Osteoblast (primary cell): ENCODE measurements around the gene TSPAN3. TPM values are rescaled to one million over a fixed set of nuclear protein-coding genes. Genes with fewer than 3 reads are reported as not detected.

Experiments used
- DNase-seq: peaks from one replicate; pipeline ENCODE4 v3.0.0; 2011; ENCODE audit warnings: low spot score, mixed read lengths; ENCODE audit not compliant: insufficient read length; ENCODE audit errors: missing footprints
- H2AFZ ChIP-seq: 2 replicates; pipeline ENCODE4 v1.6.0; 2011; ENCODE audit warnings: mild to moderate bottlenecking, low read length
- H3K27ac ChIP-seq: 2 replicates; pipeline ENCODE4 v1.5.1; 2011; ENCODE audit warnings: mild to moderate bottlenecking, low read depth, low read length, moderate library complexity
- H3K27me3 ChIP-seq: 2 replicates; pipeline ENCODE4 v1.6.0; 2012; ENCODE audit warnings: mild to moderate bottlenecking, control low read depth, inconsistent platforms, low read length, moderate library complexity; ENCODE audit not compliant: insufficient read depth
- H3K36me3 ChIP-seq: 2 replicates; pipeline ENCODE4 v1.5.1; 2011; ENCODE audit warnings: mild to moderate bottlenecking, low read length, control low read depth, moderate library complexity; ENCODE audit not compliant: insufficient read depth
- H3K4me1 ChIP-seq: 2 replicates; pipeline ENCODE4 v1.5.1; 2011; ENCODE audit warnings: mild to moderate bottlenecking, low read length, control low read depth, moderate library complexity; ENCODE audit not compliant: insufficient read depth
- H3K4me2 ChIP-seq: 2 replicates; pipeline ENCODE4 v1.6.0; 2011; ENCODE audit warnings: mild to moderate bottlenecking, low read length; ENCODE audit not compliant: insufficient read depth
- H3K4me3 ChIP-seq: fragments of 200-600 bp; sonication (generic); 3 replicates; pipeline ENCODE4 v1.5.1; 2012; ENCODE audit warnings: mild to moderate bottlenecking, low read length, inconsistent platforms; ENCODE audit not compliant: insufficient read depth
- H3K79me2 ChIP-seq: 2 replicates; pipeline ENCODE4 v1.6.0; 2012; ENCODE audit warnings: mild to moderate bottlenecking, low read length, control low read depth, inconsistent platforms; ENCODE audit not compliant: insufficient read depth
- H3K9me3 ChIP-seq: 2 replicates; pipeline ENCODE4 v1.5.1; 2011; ENCODE audit warnings: low read depth, low read length, control low read depth
- H4K20me1 ChIP-seq: 2 replicates; pipeline ENCODE4 v1.6.0; 2012; ENCODE audit warnings: mild to moderate bottlenecking, low read length, control low read depth; ENCODE audit not compliant: insufficient read depth
- total RNA-seq: library from RNA; depleted of rRNA; stranded (reverse); fragments of >200 nt; gene quantifications from 2 replicates; pipeline ENCODE4 v1.2.3, GENCODE V29; 2012
- TF ChIP-seq, protein P1 (sequence below): IDR thresholded peaks from 2 replicates; pipeline ENCODE4 v1.5.1; 2011; ENCODE audit warnings: mild to moderate bottlenecking, low read depth, low read length, moderate library complexity; ENCODE audit errors: extremely low read depth

Gene TSPAN3
- total RNA-seq, 1 donor: 235 TPM

- no peak overlapping the region for H3K27ac ChIP-seq
- TF ChIP-seq, protein P1, sequence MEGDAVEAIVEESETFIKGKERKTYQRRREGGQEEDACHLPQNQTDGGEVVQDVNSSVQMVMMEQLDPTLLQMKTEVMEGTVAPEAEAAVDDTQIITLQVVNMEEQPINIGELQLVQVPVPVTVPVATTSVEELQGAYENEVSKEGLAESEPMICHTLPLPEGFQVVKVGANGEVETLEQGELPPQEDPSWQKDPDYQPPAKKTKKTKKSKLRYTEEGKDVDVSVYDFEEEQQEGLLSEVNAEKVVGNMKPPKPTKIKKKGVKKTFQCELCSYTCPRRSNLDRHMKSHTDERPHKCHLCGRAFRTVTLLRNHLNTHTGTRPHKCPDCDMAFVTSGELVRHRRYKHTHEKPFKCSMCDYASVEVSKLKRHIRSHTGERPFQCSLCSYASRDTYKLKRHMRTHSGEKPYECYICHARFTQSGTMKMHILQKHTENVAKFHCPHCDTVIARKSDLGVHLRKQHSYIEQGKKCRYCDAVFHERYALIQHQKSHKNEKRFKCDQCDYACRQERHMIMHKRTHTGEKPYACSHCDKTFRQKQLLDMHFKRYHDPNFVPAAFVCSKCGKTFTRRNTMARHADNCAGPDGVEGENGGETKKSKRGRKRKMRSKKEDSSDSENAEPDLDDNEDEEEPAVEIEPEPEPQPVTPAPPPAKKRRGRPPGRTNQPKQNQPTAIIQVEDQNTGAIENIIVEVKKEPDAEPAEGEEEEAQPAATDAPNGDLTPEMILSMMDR: no peak
- DNase-seq: peak; percentile 66
These were observed 36.2 kb upstream of the TSPAN3 start for GRCh38 chr15:77107068-77107467.

DNA sequence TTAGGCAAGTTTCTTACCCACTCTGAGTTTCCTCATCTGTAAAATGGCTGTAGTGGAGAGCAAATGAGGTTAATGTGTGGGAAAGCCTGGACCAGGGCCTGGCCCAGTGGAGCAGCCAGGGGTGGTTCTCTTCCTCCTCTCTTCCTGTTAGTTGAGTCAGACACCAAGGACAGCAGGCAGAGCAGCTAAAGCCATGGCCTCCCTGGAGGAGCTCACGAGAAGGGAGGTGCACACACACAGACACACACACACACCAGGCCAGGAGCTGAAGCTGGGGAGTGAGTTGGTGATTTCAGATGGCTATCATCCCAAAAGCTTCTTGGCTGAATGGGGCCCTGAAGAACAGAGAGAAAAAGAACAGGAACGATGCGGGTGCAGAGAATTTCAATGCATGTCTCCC is 33.2 kb upstream of the TSPAN3 start:
- Histone ChIP-seq H3K4me3 (no peak overlapping the region), H2AFZ (no peak overlapping the region), H4K20me1 (no peaks in the 10 kb centered on the region), H3K4me1 (peaks cover 16% of the 10 kb centered on the region), H3K36me3 (no peaks in the 10 kb centered on the region), H3K4me2 (no peak overlapping the region), H3K27me3 (no peaks in the 10 kb centered on the region), H3K79me2 (no peaks in the 10 kb centered on the region), H3K27ac (no peak overlapping the region), H3K9me3 (no peaks in the 10 kb centered on the region)
- DNase-seq: peak; percentile 90
- TF ChIP-seq, protein P1: no peak

More at GRCh38 chr15:77107068-77107467, 36.2 kb upstream of the TSPAN3 start:
- no peaks in the 10 kb centered on the region for H3K27me3 ChIP-seq
- peaks cover 6% of the 10 kb centered on the region for H3K36me3 ChIP-seq
- H3K4me1 ChIP-seq: peaks cover 16% of the 10 kb centered on the region
- H3K4me3 ChIP-seq: no peak overlapping the region
- no peak overlapping the region for H3K4me2 ChIP-seq
- no peak overlapping the region for H2AFZ ChIP-seq
- H3K9me3 ChIP-seq: no peaks in the 10 kb centered on the region
- H4K20me1 ChIP-seq: peaks cover 3% of the 10 kb centered on the region
- peaks cover 3% of the 10 kb centered on the region for H3K79me2 ChIP-seq

- DNase-seq: no peak
- Histone ChIP-seq H3K4me1 (peaks cover 4% of the 10 kb centered on the region), H3K4me3 (no peak overlapping the region), H3K79me2 (no peaks in the 10 kb centered on the region), H3K4me2 (no peak overlapping the region), H3K9me3 (no peaks in the 10 kb centered on the region), H3K27me3 (no peaks in the 10 kb centered on the region), H2AFZ (no peak overlapping the region), H4K20me1 (no peaks in the 10 kb centered on the region), H3K27ac (no peak overlapping the region), H3K36me3 (no peaks in the 10 kb centered on the region)
- TF ChIP-seq, protein P1: no peak
These were observed 29.0 kb upstream of the TSPAN3 start for GRCh38 chr15:77099741-77100463.

DNA sequence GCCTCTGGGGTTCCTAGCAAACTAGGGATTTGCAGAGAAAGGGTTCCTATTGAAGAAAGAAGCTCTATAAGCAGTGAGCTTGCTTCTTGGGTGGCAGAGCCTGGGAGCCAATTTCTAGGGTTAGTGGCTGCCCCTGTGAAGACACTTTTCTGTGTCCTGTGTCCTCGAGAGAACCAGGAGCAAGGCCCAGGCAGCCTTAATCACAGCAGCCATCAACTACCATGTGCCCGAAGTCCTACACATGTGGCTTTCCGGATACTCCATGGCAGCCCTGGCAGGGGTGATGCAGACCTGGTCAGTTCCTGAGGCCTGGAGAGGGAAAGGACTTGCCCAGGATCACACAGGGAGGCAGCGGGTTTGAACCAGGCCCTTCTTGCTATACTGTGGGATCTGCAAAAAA is 27.7 kb upstream of the TSPAN3 start:
- no peak overlapping the region for H3K4me2 ChIP-seq
- no peak overlapping the region for H3K4me3 ChIP-seq
- no peak overlapping the region for H3K27ac ChIP-seq
- no peaks in the 10 kb centered on the region for H3K79me2 ChIP-seq
- no peaks in the 10 kb centered on the region for H3K9me3 ChIP-seq
- no peaks in the 10 kb centered on the region for H4K20me1 ChIP-seq
- no peak overlapping the region for H2AFZ ChIP-seq
- no peaks in the 10 kb centered on the region for H3K4me1 ChIP-seq
- DNase-seq: no peak
- no peaks in the 10 kb centered on the region for H3K27me3 ChIP-seq
- H3K36me3 ChIP-seq: no peaks in the 10 kb centered on the region
- TF ChIP-seq, protein P1: no peak
